K562 (cell line): ENCODE measurements around the gene SPATS2.
A peak's percentile ranks its signal among the peaks of the same experiment; 100 is the strongest.

Source experiments
- ATF6 ChIP-seq: sonication (generic); formaldehyde crosslinking; IDR thresholded peaks from 2 replicates; pipeline ENCODE4 v1.4.0; 2020; ENCODE audit warnings: mild to moderate bottlenecking, missing genetic modification reagents
- CC2D1A ChIP-seq: fragments of 450-650 bp; IDR thresholded peaks from 2 replicates; pipeline ENCODE4 v1.6.1; 2017; ENCODE audit warnings: mild to moderate bottlenecking
- CREB1 ChIP-seq, 2 experiments: sonication (generic) in 1 of 2; formaldehyde crosslinking in 1 of 2; IDR thresholded peaks; 2 replicates each; pipeline versions ENCODE4 v1.6.1 to v1.8.0; 2012 to 2022; ENCODE audit warnings: inconsistent platforms in 1 of 2, mild to moderate bottlenecking in 1 of 2, missing genetic modification reagents in 1 of 2, moderate library complexity in 1 of 2
- CREM ChIP-seq: IDR thresholded peaks from 2 replicates; pipeline ENCODE4 v1.6.1; 2014; ENCODE audit warnings: antibody characterized with exemption, low read depth
- EHMT2 ChIP-seq: fragments of 450-650 bp; IDR thresholded peaks from 2 replicates; pipeline ENCODE4 v1.6.1; 2018; ENCODE audit warnings: antibody characterized with exemption
- FOXK1 ChIP-seq: sonication (generic); formaldehyde crosslinking; IDR thresholded peaks from 2 replicates; pipeline ENCODE4 v1.8.0; 2022; ENCODE audit warnings: missing genetic modification reagents, mild to moderate bottlenecking, borderline replicate concordance
- HDAC6 ChIP-seq: IDR thresholded peaks from 2 replicates; pipeline ENCODE4 v1.6.1; 2012; ENCODE audit warnings: low read depth, mild to moderate bottlenecking, control low read depth, inconsistent platforms, low read length, moderate library complexity
- KLF1 ChIP-seq: fragments of 450-650 bp; IDR thresholded peaks from 2 replicates; pipeline ENCODE4 v1.6.1; 2016; ENCODE audit warnings: missing genetic modification characterization, missing compliant biosample characterization
- STAT5B ChIP-seq: fragments of 250-450 bp; sonication (Bioruptor Pico); IDR thresholded peaks from 2 replicates; pipeline ENCODE4 v1.8.0; 2021; ENCODE audit warnings: mild to moderate bottlenecking, inconsistent platforms
- ZNF24 ChIP-seq: fragments of 450-650 bp; IDR thresholded peaks from 2 replicates; pipeline ENCODE4 v1.6.1; 2016
- TF ChIP-seq, protein P1 (sequence below), 3 experiments: IDR thresholded peaks in 2 of 3; conservative IDR thresholded peaks in 1 of 3; 2 replicates each; pipeline ENCODE4 v1.5.1; 2011 to 2012; ENCODE audit warnings: low read length in 3 of 3, mild to moderate bottlenecking in 3 of 3, control low read depth in 2 of 3, improper control_type of control experiment in 1 of 3, inconsistent platforms in 1 of 3, low read depth in 1 of 3, mixed read lengths in 1 of 3, moderate library complexity in 1 of 3; ENCODE audit not compliant: insufficient read depth in 2 of 3
- TF ChIP-seq, protein P2 (sequence below), 2 experiments: fragments of 450-650 bp; formaldehyde crosslinking in 1 of 2; IDR thresholded peaks; 2 replicates each; pipeline versions ENCODE4 v1.4.0 to v1.6.1; 2014 to 2020; ENCODE audit warnings: mild to moderate bottlenecking in 2 of 2, borderline replicate concordance in 1 of 2, low read depth in 1 of 2
- TF ChIP-seq, protein P3 (sequence below): sonication (generic); formaldehyde crosslinking; IDR thresholded peaks from 2 replicates; pipeline ENCODE4 v1.8.0; 2023; ENCODE audit warnings: mild to moderate bottlenecking, missing genetic modification reagents

DNA sequence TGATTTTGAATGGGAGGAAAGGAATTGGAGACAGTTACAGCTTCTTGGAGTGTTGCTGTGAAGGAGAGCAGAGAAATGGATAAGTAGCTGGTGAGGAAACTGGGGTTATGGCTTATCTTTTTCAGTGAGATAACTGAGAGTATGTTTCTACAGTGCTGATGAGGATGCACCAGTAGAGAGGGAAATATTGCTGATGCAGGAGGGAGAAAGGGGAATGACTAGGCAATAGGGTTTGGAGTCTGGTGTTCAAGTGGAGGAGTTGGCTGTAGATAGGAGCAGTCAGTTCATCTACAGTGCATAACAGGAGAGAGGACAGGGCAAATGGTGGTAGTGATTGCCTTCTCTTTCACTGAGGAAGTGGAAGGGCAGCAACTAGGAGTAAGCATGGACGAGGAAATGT, 33.0 kb downstream of the SPATS2 start:
- TF ChIP-seq ATF6 (CRISPR knock-in tag) (no peak), ZNF24 (no peak), KLF1 (tag) (no peak), EHMT2 (peak; percentile 92), HDAC6 (no peak), CREM (0 out of 2 replicates have a peak, but pooled peaks have one; percentile 14), CREB1 (IDR thresholded peaks at IDR 0.05) (no peak), CREB1 (CRISPR knock-in tag; IDR thresholded peaks at IDR 0.05) (no peak), FOXK1 (CRISPR knock-in tag) (no peak), CC2D1A (no peak), STAT5B (CRISPR knock-in tag) (no peak)
- TF ChIP-seq, protein P1, sequence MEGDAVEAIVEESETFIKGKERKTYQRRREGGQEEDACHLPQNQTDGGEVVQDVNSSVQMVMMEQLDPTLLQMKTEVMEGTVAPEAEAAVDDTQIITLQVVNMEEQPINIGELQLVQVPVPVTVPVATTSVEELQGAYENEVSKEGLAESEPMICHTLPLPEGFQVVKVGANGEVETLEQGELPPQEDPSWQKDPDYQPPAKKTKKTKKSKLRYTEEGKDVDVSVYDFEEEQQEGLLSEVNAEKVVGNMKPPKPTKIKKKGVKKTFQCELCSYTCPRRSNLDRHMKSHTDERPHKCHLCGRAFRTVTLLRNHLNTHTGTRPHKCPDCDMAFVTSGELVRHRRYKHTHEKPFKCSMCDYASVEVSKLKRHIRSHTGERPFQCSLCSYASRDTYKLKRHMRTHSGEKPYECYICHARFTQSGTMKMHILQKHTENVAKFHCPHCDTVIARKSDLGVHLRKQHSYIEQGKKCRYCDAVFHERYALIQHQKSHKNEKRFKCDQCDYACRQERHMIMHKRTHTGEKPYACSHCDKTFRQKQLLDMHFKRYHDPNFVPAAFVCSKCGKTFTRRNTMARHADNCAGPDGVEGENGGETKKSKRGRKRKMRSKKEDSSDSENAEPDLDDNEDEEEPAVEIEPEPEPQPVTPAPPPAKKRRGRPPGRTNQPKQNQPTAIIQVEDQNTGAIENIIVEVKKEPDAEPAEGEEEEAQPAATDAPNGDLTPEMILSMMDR (IDR thresholded peaks at IDR 0.05 in 2 of 3, conservative IDR thresholded peaks at IDR 0.05 in 1 of 3; ENCODE audit: insufficient read depth in 2 of 3, low read depth in 1 of 3, low read length in 3 of 3): no peak
- TF ChIP-seq, protein P2, sequence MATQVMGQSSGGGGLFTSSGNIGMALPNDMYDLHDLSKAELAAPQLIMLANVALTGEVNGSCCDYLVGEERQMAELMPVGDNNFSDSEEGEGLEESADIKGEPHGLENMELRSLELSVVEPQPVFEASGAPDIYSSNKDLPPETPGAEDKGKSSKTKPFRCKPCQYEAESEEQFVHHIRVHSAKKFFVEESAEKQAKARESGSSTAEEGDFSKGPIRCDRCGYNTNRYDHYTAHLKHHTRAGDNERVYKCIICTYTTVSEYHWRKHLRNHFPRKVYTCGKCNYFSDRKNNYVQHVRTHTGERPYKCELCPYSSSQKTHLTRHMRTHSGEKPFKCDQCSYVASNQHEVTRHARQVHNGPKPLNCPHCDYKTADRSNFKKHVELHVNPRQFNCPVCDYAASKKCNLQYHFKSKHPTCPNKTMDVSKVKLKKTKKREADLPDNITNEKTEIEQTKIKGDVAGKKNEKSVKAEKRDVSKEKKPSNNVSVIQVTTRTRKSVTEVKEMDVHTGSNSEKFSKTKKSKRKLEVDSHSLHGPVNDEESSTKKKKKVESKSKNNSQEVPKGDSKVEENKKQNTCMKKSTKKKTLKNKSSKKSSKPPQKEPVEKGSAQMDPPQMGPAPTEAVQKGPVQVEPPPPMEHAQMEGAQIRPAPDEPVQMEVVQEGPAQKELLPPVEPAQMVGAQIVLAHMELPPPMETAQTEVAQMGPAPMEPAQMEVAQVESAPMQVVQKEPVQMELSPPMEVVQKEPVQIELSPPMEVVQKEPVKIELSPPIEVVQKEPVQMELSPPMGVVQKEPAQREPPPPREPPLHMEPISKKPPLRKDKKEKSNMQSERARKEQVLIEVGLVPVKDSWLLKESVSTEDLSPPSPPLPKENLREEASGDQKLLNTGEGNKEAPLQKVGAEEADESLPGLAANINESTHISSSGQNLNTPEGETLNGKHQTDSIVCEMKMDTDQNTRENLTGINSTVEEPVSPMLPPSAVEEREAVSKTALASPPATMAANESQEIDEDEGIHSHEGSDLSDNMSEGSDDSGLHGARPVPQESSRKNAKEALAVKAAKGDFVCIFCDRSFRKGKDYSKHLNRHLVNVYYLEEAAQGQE (IDR thresholded peaks at IDR 0.05; ENCODE audit: borderline replicate concordance): no peak
- TF ChIP-seq, protein P2 (CRISPR knock-in tag; IDR thresholded peaks at IDR 0.05; ENCODE audit: low read depth): no peak
- TF ChIP-seq, protein P3, sequence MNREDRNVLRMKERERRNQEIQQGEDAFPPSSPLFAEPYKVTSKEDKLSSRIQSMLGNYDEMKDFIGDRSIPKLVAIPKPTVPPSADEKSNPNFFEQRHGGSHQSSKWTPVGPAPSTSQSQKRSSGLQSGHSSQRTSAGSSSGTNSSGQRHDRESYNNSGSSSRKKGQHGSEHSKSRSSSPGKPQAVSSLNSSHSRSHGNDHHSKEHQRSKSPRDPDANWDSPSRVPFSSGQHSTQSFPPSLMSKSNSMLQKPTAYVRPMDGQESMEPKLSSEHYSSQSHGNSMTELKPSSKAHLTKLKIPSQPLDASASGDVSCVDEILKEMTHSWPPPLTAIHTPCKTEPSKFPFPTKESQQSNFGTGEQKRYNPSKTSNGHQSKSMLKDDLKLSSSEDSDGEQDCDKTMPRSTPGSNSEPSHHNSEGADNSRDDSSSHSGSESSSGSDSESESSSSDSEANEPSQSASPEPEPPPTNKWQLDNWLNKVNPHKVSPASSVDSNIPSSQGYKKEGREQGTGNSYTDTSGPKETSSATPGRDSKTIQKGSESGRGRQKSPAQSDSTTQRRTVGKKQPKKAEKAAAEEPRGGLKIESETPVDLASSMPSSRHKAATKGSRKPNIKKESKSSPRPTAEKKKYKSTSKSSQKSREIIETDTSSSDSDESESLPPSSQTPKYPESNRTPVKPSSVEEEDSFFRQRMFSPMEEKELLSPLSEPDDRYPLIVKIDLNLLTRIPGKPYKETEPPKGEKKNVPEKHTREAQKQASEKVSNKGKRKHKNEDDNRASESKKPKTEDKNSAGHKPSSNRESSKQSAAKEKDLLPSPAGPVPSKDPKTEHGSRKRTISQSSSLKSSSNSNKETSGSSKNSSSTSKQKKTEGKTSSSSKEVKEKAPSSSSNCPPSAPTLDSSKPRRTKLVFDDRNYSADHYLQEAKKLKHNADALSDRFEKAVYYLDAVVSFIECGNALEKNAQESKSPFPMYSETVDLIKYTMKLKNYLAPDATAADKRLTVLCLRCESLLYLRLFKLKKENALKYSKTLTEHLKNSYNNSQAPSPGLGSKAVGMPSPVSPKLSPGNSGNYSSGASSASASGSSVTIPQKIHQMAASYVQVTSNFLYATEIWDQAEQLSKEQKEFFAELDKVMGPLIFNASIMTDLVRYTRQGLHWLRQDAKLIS (CRISPR knock-in tag): no peak
